Fibroblast of skin of left biceps (primary cell): ENCODE data around the gene TAT.
"Not testable (repeated sequence)": the region's sequence is repeated elsewhere in the genome, so short reads cannot be mapped to it uniquely, and the experiment has no call there.

Source experiments
- DNase-seq, 2 experiments: peaks; one replicate each; pipeline ENCODE4 v3.0.0-alpha.2; 2013; ENCODE audit warnings: low read depth in 2 of 2

TAT gene

DNA sequence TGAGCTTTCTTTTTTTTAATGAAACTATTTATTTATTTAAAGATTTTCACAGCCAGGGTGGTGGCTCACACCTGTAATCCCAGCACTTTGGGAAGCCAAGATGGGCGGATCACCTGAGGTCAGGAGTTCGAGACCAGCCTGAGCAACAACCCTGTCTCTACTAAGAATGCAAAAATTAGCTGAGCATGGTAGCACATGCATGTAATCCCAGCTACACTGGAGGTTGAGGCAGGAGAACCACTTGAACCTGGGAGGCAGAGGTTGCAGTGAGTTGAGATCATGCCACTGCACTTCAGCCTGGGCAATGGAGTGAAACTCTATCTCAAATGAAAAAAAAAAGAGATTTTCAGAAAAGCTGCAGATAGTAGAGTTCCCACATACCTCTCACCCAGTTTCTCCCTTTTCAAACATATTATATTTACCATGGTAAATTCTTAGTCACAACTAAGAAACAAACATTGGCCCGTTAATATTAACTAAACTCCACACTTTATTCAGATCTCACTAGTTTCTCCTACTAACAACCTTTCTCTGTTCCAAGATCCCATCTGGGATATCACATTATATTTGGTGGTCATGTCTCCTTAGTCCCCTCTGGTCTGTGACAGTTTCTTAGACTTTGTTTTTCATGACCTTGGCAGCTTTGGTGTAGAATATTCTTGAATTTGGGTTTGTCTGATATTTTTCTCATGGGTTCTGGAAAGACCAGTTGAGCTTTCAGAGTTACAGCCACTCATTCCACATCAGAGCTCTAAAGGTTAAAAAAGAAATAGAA is 7.8 kb upstream of the TAT start:
- DNase-seq, result no peak

- not testable (repeated sequence) for DNase-seq
Measured at GRCh38 chr16:71582553-71582848, 5.6 kb upstream of the TAT start.

- no peak for DNase-seq
Measured at GRCh38 chr16:71574702-71575101, 2.2 kb downstream of the TAT start.

GRCh38 chr16:71573387-71574094 is 3.4 kb downstream of the TAT start:
- DNase-seq, result no peak

- DNase-seq, result no peak
Measured at GRCh38 chr16:71572497-71573116, 4.3 kb downstream of the TAT start.

- DNase-seq, result no peak
Measured at GRCh38 chr16:71570144-71570543, 6.7 kb downstream of the TAT start.

- no peak for DNase-seq
Measured at GRCh38 chr16:71569621-71570020, 7.3 kb downstream of the TAT start.

DNA sequence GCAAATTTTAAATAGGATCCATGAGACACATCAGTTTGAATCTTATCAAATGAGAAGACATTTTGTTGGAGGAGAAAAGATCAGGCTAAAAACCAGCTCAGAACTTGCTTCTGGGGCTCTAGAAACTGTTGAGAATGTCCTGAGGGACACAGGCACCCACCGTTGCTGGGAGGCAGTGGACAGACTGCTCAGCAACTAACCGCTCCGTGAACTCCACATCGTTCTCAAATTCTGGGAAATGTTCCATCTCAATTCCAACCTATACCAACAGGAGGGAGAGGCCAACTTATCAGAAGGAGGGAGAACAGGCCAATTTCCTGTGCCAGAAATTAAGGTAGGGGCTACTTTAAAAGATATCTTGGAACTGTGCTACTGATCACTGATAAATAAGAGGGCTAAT is 8.3 kb downstream of the TAT start:
- no peak for DNase-seq

- no peak for DNase-seq
Measured at GRCh38 chr16:71567931-71568330, 9.0 kb downstream of the TAT start.

DNA sequence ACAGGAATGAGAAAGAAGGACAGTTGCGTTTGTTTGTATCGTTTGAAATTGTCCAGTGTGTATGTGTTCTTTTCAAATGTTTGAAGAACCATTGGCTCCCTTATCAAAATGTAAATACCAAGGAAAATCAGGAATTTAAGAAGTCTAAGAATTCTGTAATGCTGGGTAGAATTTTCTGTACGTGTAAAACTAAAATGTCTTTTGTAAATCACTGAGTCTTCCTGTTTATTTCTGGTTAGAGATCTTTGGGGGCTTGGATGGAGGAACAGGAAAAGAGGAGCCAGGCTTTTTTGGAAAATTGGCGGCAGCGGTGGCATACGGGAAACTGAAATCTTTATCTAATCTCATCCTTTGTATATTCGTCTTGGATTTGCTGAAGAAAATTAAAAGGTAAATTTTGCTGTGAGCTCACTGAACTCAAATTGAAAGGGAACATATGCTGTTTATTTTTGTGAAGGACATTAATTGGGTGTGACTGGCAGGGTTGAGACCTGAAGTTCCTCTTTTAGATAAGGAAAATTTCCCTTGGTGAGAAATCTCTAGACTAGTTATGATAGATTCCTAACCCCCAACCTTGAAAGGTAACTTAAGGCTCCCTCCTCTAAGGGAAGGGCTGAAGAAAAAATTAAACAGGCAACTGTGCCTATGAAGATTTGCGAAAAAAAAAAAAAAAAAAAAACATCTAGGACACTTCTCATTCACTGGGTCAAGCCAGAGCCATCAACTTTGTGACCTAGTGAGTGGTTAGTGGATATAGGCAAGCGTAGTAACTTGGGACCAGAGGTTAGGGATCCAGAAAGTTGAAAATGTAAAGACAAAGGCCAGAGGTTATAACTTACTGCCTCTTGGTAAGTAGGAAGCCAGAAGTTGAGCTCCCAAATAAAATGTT is 10.8 kb downstream of the TAT start:
- DNase-seq, result no peak

GRCh38 chr16:71564335-71564967 is 12.4 kb downstream of the TAT start:
- no peak for DNase-seq

DNA sequence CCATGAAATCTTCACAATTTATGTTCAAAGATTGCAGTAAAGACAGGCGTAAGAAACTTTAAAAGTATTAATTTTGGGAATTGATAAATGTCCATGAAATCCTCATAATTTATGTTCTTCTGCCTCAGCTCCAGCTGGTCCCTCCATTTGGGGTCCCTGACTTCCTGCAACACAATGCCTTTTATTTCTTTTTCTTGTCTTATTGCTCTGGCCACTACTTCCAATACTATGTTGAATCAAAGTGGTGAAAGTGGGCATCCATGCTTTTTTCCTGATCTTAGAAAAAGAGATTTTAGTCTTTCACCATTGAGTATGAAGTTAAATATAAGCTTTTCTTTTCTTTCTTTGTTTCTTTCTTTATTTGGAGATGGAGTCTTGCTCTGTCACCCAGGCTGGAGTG is 14.3 kb downstream of the TAT start:
- DNase-seq, result no peak

GRCh38 chr16:71561886-71562285 is 15.0 kb downstream of the TAT start:
- not testable (repeated sequence) for DNase-seq

- DNase-seq, result no peak
Measured at GRCh38 chr16:71559855-71560254, 17.0 kb downstream of the TAT start.

- DNase-seq, result no peak
Measured at GRCh38 chr16:71557954-71558582, 18.8 kb downstream of the TAT start.

DNA sequence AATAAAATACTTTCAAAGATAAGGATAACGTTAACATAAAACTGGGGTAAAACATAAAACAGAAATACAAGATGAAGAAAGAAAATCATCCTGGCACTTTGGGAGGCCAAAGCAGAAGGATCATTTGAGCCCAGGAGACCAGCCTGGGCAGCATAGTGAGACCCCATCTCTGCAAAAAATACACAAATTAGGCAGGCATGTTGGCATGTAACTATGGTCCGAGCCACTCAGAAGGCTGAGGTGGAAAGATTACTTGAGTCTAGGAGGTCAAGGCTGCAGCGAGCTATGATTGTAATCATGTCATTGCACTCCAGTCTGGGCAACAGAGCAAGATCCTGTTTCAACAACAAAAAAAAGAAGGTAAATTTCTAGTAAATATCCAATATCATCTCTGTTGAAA is 19.6 kb downstream of the TAT start:
- no peak for DNase-seq

DNA sequence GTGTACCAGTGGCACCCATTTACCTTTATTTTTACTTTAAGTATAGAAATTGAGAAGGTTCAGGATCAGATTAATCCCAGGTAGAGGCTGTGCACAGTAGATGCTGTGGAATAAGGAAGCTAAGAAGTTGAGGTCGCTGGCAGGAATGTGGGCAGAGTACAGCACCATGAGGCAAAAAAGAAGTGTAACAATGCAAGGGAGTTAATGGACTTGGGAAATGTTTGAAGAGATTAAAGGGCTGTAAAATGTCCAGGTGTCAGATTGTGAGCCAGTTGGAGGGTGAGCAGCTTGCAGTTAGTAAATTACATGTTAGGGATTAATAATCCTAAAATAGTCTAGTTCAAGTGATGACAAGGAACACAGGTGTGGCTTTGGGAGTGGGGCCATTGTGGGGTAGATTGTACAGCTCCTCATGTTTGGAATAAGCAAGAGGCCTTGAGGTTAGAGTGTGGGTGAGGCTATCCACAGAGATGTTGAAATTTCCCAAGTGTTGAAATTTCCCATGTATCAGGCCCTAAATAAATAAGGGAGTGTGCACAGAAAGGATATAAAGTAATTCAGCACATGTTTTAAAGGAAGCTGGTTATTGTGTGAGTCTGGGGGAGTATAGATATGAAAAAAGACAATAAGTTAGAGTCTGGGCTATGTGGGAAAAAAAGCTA is 21.5 kb downstream of the TAT start:
- no peak for DNase-seq

DNA sequence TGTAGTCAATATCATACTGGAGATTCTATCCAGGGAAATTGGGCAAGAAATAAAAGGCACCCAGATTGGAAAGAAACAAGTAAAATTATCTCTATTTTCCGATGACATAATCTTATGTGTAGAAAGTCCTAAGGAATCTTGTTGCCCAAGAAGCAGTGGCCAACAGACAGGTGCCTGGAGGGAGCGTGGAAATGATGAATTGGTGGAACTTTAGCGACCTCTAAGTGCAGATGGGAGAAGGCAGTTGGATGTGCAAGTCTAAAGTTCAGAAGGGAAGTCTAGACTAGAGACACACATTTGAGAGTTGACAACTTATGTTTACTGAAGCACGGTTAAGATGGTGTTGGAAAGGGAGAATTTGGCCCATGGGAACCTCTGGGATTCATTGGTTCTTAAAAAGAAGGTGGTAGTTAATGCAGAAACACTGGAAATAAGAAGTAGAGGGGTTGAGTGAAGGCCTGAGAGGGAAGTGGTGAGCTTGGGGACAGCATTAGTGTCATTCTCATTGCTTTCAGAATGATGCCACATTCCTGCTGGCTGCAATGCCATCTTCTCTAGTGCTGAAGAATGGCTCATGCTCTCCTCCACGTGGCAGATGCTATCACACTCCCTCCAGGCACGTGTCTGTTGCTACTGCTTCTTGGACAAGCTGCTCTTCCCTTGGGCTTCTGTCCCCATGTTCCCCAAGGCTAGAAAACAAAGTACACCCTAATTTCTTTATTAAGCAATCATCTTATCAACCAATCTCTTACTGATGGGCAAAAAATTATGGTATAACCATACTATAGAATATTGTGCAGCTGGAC is 24.0 kb downstream of the TAT start:
- no peak for DNase-seq

DNA sequence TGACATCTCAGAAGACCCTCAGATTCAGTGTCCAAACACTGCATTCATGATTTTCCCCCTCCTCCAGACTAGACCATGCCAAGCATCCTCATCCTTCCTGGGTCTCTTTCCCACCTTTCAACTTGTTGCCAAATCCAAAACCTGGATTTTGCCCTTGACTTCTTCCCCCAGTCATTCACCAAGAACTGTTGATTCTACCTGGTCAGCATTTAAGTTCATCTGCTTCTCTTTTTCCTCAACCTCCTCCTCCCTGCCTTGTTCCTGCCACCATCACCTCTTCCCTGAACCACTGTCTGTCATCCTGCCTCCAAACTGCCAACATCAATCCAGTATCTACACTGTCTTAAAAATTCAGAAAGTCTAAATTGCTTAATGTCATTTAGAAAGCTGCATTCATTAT is 29.7 kb downstream of the TAT start:
- DNase-seq, result no peak

- no peak for DNase-seq
Measured at GRCh38 chr16:71542377-71542776, 34.5 kb downstream of the TAT start.
